ENCODE data around the gene SUMO3.

Gene SUMO3

DNA sequence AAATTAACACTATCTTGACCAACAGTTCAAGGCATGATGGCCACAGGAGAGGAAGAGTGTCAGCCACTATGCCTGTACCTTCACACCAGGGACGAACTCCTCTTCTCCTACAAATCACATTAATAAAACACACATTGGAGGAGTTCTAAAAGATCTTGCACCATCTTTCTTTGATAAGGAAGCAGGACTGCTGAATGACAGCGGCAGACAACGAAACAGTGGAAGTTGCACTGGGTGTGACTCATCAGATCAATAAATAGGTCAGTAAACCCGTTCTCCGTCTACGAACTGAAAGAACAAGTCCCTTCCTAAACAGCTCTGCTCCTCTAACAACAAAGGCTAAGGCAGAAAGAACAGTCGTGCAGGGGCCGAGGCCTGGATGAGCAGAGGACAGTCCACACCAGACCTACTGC is 39.4 kb downstream of the SUMO3 start:
- no peak for DNase-seq (ENCODE audit: low read depth)

DNA sequence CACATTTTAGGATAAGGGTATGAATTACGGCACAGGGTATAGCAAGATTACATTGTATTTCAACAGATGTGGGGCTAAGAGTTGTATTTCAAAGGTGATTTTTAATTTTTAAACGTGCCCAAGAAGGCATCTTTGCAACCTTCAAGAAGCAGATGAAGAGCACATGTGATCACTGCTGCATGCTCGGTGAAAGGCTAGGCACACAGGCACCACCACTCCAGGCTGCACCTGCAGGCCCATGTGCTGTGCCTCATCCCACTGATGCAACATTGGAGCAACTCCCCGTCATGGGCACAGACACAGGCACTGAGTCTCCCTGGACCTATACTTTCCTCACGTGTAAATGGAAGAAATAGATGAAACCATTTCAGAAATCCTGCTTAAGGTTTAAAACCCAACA is 39.8 kb downstream of the SUMO3 start:
- no peak for DNase-seq (ENCODE audit: low read depth)

DNA sequence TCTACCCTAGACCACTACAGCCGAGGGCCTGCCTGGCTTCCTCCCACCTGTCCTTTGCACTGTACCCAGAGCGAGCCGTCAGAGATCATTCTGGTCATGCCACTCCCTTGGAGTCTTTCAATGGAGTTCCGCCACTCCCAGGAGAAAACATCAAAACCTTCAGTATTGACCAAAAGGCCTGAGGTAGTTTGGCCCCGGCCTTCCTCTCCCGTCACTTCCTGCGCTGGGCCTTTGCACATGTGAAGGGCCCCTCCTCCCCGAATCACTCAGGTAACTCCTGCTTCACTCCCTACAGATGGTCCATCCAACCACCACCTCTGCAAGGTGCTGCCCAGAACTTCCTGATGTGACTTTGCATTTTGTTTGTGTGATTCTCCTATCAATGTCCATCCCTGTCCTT is 42.9 kb downstream of the SUMO3 start:
- DNase-seq (ENCODE audit: low read depth), result no peak

DNA sequence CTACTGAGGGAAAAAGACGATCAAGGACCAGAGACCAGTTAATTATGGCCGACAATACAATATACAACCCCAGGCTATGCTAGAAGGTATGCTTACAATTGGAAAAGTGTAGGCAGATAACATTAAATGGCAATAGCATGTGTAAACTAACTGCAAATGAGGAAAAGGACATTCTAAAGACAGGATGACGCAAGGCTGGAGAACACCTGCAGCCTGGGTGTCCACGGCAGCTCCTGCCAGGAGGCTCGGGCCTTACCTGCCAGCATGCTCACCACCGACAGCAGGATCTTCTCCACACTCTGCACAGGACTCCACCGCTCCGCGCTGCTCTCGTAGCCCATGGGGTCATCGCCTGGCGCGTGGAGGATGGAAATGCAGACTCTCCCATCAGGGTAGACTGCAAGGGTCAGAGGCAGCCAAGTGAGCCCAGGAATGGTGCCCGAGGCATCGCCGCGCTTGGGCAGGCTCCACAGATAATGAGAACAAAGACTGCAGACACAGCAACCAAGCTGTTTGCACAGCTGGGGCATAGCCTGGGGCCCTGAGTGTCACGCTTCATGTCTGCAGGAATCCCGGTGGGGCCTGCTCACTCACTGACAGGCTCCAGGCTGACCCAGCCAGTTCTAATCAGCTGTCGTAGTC is 44.5 kb downstream of the SUMO3 start:
- DNase-seq (ENCODE audit: low read depth), result no peak

- DNase-seq (ENCODE audit: low read depth), result no peak
Observed at GRCh38 chr21:44771896-44772525, 45.9 kb downstream of the SUMO3 start.

- no peak for DNase-seq (ENCODE audit: low read depth)
Observed at GRCh38 chr21:44767834-44768831, 49.7 kb downstream of the SUMO3 start.

DNA sequence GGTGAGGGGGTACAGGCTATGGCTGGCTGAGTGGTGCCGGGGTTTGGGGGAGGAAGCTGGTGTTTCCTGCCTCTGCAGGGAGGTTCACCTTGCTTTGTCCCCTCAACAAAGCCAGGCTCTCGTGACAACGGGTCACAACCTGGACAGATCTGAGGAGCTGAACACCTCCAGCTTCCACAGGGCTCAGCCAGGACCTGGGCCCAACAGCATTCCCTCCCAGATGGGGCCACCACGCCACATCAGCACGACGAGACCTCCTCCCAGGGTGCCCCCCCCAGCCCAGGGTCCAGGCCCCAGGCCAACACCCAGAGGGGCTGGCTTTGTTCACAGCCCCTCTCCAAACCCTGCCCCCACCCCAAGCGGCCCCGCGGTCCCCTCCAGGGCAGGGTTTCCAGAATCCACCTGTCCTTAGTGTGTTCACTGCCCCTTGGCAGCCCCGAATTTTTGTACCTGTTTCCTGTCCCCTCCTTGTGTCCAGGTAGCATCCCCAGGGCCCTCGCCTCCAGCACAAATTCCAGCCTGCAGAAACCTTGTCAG is 51.0 kb downstream of the SUMO3 start:
- no peak for DNase-seq (ENCODE audit: low read depth)

DNA sequence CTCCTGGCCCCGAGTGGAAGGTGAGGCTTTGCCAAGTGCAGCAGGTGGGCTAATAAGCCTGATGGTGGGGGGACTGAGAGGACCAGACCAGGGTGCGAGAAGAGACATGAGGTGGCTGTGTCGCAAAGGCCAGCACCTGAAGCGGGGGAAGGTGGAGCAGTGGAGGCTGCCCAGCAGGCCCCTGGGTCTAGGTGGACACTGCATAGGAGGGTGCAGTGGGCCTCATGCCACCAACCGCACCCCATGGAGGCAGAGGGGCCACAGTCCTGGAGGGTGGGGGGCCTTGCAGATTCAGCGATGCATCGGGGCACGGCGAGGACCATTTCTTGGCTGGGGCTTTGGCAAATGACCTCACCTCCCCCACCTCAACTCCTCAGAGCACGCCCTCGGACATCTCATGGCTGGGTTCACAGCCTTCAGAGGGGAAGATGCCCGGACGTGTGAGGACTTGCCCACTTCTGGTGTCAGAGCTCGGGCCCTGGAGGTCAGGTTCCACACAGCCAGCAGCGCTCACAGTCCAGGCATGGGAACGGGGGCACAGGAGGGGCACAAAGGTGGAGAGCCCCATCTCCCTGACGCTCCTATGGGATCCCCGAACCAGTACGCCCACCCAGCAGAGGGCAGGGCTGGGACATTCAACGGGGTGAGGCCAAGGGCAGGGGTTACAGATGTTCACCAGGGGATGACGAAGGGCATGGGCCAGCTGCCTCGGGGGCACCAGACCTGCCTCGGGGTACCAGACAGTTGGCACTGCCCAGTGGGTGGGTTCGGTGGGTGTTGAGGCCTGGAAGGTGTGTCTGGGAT is 51.6 kb downstream of the SUMO3 start:
- no peak for DNase-seq (ENCODE audit: low read depth)

DNA sequence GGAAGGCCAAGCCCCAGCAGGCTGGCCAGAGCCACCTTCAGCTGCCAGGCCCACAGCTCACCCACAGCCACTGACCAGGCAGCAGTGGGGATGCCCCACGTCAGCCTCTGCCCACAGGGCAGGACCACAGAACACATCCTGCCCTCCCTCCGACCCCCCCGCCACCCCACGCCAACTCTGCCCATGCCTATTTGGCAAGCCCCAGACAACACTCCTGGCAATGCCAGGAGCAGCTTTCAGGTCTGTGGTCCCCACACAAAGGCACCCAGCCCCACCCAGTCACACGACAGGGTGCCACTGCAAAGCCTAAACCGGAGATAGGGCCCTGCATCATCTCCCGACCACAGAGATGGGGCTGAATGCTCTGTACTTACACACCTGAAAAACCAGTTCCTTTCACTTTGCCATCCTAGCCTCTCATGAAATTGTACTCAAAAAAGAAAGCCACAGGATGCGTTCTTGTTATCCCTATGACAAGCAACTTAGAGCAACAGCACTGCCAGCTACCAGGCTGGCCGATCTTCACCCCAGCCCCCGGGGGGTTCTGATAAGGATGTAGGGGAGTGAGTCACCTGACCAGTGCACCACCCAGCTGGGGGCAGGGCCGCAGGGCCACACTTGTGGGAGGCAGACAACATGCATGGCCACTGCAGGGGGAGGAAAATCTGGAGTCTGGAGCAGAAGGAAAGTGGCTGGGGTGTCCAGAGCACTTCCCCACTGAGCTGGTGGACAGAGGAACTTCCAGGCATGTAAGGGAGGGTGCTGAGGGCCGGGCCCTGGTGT is 52.4 kb downstream of the SUMO3 start:
- DNase-seq (ENCODE audit: low read depth), result no peak

GRCh38 chr21:44764319-44765230 is 53.3 kb downstream of the SUMO3 start:
- DNase-seq (ENCODE audit: low read depth), result no peak

- no peak for DNase-seq (ENCODE audit: low read depth)
Observed at GRCh38 chr21:44763451-44764318, 54.2 kb downstream of the SUMO3 start.

DNA sequence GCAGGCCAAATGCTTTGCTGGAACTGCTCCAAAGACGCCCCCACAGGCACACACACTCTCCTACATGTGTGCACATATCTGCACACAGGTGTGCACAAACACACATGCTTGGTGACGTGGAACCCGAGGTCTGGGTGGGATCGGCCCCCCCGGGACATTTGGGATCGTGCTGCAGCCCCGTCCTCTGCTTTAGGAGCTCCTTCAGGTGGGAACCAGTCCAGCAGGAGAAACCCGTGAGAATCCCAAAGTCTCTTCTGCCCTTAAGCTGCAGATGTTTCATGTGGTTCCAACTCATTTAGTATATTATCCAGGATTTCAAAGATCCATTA is 54.8 kb downstream of the SUMO3 start:
- no peak for DNase-seq (ENCODE audit: low read depth)

- no peak for DNase-seq (ENCODE audit: low read depth)
Observed at GRCh38 chr21:44762221-44763049, 55.4 kb downstream of the SUMO3 start.

GRCh38 chr21:44761747-44762208 is 56.1 kb downstream of the SUMO3 start:
- DNase-seq (ENCODE audit: low read depth), result no peak

GRCh38 chr21:44761011-44761729 is 56.7 kb downstream of the SUMO3 start:
- DNase-seq (ENCODE audit: low read depth), result no peak

- no peak for DNase-seq (ENCODE audit: low read depth)
Observed at GRCh38 chr21:44760376-44760775, 57.5 kb downstream of the SUMO3 start.

DNA sequence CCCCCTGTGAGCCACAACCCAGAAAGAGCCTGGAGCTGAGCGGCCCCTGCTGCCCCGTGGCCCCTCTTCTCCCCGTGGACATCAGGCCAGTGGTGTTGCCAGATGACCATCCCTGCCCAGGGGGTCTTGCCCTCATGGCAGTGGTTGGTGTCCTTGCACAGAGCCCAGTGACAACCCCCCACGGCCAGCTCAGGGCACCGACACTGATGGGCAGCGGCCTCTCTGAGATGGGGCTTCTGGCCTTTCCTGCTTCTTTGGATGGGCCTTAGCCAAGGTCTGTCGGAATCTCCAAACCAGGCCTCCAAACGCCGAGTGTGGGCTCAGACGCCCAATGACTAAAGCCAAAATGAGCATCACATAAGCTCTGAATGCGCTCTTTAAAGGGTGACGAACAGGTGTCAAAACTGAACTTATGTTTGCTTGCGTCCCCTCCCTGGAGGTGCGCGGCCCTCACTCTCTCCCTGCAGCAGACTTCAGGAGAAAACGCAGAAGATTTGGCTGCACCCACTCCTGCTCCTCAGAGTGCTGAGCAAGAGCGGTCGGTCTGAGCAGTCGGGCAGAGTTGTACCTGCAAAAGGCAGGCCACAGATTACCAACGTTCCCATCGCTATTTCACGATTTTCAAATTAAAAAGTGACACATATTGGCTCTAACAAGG is 58.1 kb downstream of the SUMO3 start:
- DNase-seq (ENCODE audit: low read depth), result no peak

Measured in fibroblast of gingiva (primary cell).